Measurements from ENCODE around the gene RPTOR.

The RPTOR gene

DNA sequence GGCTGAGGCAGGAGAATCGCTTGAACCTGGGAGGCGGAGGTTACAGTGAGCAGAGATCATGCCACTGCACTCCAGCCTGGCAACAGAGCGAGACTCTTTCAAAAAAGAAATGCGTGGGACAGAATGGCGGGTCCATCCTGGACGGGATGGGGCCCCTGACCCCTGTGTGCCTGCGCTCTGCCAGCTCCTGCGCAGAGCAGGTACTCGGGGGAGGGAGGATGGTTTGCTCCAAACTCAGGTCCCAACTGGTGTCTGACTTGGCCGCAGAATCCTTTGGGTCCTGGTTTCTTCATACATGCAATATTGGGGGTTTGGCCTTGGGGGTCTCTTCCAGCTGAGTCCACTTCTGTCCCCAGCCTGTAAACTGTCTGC is 457.4 kb downstream of the RPTOR start:
- TF ChIP-seq, protein P1, sequence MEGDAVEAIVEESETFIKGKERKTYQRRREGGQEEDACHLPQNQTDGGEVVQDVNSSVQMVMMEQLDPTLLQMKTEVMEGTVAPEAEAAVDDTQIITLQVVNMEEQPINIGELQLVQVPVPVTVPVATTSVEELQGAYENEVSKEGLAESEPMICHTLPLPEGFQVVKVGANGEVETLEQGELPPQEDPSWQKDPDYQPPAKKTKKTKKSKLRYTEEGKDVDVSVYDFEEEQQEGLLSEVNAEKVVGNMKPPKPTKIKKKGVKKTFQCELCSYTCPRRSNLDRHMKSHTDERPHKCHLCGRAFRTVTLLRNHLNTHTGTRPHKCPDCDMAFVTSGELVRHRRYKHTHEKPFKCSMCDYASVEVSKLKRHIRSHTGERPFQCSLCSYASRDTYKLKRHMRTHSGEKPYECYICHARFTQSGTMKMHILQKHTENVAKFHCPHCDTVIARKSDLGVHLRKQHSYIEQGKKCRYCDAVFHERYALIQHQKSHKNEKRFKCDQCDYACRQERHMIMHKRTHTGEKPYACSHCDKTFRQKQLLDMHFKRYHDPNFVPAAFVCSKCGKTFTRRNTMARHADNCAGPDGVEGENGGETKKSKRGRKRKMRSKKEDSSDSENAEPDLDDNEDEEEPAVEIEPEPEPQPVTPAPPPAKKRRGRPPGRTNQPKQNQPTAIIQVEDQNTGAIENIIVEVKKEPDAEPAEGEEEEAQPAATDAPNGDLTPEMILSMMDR (IDR thresholded peaks at IDR 0.05; ENCODE audit: insufficient read depth, missing control alignments), result no peak
- no peak for DNase-seq (ENCODE audit: insufficient read length, low spot score)
- FAIRE-seq, result no peak

DNA sequence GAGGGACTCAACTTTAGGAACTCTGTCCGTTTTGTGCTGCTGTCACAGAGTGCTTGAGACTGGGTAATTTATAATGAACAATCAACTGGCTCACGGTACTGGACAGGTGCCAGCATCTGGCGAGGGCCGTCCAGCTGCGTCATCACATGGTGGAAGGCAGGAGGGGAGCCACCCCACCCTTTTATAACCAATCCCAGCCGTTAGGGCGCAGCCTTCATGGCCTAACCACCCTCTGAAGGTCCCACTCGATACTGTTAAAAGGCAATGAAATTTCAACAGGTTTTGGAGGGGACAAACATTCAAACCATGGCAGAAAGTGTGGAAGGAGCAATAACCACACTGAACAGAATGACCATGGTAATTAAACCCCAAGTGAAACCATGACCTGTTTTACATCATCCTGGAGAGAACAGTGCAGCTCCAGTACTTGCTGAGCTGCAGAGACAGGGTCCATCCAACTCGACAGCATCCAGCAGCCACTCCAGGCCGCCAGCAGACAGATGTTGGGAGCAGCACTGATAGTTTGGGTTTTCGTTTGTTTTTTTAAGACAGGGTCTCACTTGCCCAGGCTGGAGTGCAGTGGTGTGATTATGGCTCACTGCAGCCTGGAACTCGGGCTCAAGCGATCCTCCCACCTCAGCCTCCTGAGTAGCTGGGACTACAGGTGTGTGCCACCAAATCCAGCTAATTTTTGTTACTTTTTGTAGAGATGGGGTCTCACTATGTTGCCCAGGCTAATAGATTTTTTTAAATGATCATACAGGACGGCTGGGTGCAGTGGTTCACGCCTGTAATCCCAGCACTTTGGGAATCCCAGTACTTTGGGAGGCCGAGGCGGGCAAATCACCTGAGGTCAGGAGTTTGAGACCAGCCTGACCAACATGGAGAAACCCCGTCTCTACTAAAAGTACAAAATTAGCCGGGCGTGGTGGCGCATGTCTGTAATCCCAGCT is 458.0 kb downstream of the RPTOR start:
- FAIRE-seq (no peak), DNase-seq (ENCODE audit: insufficient read length, low spot score) (no peak)
- TF ChIP-seq, protein P1 (IDR thresholded peaks at IDR 0.05; ENCODE audit: insufficient read depth, missing control alignments), result no peak

DNA sequence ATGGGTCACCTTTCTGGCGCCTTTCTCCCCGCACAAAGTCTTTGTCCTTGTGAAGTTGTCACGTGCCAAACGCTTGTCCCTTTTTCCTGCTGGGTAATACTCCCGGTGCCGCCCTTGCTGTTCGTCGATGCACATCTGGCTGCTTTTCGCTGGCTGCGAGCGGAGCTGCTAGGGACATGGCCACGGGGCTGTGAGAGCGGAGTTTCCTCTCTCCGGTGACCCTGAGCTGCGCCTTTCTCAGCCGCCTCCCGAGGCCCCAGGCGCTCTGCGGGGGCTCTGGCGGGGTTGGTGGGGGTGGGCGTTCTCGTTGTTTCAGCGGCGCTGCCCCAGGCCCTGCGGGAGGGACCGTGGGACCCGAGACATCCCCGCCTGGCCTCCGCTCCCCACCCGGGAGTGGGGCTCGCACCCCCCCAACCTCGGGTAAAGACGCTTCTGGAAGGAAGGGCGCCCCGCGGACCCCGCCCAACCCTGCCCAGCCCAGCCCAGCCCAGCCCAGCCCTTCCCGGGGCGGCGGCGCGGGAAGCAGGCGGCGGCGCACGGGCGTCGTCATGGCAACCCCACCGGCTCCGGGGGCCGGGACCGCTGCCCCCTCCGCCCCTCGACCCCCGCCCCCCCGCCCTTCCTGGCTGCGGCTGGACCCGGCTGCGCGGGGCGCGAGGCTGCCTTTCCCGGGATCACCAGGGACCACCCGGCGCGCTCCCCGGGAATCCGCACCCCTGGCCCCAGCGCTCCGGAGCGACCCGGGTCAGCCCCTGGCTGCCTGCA is 459.3 kb downstream of the RPTOR start:
- DNase-seq (ENCODE audit: insufficient read length, low spot score), result no peak
- TF ChIP-seq, protein P1 (IDR thresholded peaks at IDR 0.05; ENCODE audit: insufficient read depth, missing control alignments), result no peak
- FAIRE-seq, result no peak

DNA sequence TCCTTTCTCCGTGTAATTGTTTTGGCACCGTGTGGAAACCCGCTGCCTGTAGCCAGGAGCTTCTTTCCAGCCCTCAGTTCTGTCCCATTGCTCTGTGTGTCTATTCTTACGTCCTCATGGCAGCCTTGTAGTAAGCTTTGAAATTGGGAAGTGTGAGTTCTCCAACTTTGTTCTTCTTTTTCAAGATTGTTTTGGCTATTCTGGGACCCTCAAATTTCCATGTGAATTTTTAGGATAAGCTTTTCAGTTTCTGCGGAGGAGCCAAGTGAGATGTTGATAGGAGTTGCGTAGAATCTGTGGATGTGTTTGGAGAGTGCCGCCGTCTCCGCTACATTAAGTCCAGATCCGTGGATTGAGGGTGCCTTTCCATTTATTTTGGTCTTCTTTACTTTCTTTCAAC is 462.3 kb downstream of the RPTOR start:
- FAIRE-seq, result no peak

DNA sequence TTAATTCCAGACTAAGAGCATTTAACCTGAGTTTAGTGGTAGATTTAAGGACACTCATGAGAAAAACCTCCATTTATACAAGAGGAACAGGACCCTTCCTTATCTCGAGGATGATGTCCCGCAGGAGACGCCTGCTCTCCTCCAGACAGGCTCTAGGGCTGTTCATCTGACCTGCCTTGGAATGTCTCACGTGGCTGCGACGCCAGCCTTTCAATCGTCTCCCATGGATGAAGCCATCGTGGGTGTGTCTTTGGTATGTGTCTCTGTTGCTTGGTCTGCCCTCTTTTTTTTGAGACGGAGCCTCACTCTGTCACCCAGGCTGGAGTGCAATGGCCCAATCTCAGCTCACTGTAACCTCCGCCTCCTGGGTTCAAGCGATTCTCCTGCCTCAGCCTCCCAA is 463.5 kb downstream of the RPTOR start:
- FAIRE-seq, result no peak
- TF ChIP-seq, protein P1 (IDR thresholded peaks at IDR 0.05; ENCODE audit: insufficient read depth, missing control alignments), result no peak

More for the DNA sequence above, 462.3 kb downstream of the RPTOR start:
- DNase-seq (ENCODE audit: insufficient read length, low spot score), result no peak
- TF ChIP-seq, protein P1 (IDR thresholded peaks at IDR 0.05; ENCODE audit: insufficient read depth, missing control alignments), result no peak

DNA sequence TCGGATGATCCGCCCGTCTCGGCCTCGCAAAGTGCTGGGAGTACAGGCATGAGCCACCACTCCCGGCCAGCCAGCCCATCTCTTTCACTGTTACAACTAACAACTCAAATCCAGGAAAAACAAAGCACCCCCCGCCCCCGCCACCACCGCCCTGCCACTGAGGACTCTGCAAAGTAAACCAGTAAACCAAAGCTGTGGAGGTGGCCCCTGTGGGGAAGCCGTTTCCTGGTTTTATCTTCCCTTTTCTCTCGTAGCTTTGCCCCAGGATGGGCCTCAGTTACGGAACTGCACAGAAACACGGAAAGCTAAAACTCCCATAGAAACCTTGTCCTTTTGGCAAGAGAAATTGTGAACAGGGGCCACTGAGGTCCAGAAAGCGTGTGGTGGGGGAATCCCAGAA is 464.5 kb downstream of the RPTOR start:
- DNase-seq (ENCODE audit: insufficient read length, low spot score) (no peak), FAIRE-seq (no peak)
- TF ChIP-seq, protein P1 (IDR thresholded peaks at IDR 0.05; ENCODE audit: insufficient read depth, missing control alignments), result no peak

More for the DNA sequence above, 463.5 kb downstream of the RPTOR start:
- no peak for DNase-seq (ENCODE audit: insufficient read length, low spot score)
